HG03558 (cell line): ENCODE measurements around the gene TPH2.

Source experiments
- ATAC-seq: cut with Tn5 transposase; IDR thresholded peaks from one replicate; pipeline ENCODE4 v1.9.1; 2021; ENCODE audit warnings: moderate number of reproducible peaks; ENCODE audit not compliant: unreplicated experiment; ENCODE audit errors: extremely low read depth

Gene TPH2

DNA sequence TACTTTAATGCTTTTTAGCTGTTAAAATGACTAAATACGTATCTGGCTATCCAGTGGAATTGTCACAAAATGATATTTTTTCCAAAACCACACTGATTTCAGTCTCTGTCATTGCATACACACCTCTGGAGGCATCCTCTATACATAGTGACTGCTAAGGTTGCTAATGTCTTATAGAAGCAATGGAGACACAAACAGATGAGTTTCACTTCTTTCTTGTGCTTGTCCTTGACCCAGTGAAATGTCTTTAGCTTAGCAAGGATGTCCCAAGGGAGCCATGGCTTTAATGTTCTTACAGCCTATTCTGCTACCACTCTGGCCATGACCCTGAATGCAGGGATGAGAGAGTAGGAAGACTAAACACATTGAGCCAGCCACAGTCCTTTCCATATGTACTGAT lies 90.3 kb downstream of the TPH2 start:
- ATAC-seq: no peak

DNA sequence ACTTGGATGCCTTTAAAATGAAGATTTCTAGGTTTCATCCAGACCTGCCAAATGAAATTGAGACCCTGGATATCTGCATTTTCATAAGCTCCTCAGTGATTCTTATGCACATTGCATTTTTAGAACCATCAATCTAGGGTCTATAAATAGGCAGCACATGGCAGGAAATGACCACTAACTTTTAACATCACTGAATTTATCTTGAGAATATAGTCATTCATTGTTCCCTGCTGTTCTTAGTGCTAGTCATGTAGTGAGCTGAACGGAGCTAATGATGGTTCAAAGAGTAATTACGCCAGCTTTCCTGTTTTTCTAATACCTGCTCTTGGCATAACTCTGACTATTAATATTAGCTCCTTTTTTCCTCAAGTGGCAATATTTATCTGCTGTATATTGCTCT lies 91.6 kb downstream of the TPH2 start:
- no peak for ATAC-seq

DNA sequence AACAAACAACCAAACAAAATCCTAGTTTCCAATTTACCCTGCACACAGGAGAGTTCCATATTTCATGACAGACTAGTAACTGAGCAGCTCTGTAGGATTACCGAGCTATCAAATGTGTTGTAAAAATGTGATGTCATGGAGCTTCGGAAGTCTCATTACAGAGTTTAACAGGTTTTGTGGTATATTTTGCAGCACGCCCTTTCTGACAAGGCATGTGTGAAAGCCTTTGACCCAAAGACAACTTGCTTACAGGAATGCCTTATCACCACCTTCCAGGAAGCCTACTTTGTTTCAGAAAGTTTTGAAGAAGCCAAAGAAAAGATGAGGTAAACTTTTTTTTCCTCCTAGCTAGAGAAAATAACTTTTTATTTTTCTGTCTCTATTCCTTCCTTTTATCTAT lies 92.4 kb downstream of the TPH2 start:
- ATAC-seq: no peak

DNA sequence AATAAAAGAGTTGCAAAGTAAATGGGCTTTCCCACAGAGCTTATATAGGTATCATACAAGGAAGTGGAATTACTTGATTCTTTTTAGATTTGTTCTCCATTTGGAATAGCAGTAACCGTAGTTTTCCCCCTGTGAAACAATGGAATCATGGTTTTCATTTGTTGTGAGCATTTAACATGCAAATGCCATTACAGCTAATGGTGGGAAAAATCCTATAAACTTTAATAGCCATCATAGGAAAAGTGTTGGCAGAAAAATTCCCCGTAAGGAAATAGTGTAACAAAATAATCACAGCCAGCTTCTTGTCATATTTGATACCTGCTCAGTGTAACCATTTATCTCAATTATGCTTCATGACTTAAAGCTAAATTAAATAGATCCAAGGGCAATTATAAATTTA lies 95.3 kb downstream of the TPH2 start:
- no peak for ATAC-seq

DNA sequence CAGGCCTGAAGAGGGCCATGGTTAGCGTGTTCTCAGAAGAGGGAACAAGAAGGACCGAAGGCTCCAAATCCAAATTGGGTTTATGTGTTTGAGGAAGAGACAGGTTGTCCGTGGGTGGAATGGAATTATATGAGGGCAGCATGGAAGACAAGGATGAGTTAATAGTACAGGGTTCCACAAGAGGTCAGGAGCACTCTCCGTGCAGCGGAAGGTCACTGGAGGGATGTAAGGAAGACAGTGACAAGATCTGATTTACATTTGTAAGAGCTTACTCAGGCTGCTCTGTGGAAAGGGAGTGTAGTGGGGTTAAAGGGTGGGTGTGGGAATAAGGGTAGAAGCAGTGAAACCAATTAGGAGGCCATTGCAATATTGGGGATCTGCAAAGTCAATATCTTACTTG lies 97.0 kb downstream of the TPH2 start:
- no peak for ATAC-seq

DNA sequence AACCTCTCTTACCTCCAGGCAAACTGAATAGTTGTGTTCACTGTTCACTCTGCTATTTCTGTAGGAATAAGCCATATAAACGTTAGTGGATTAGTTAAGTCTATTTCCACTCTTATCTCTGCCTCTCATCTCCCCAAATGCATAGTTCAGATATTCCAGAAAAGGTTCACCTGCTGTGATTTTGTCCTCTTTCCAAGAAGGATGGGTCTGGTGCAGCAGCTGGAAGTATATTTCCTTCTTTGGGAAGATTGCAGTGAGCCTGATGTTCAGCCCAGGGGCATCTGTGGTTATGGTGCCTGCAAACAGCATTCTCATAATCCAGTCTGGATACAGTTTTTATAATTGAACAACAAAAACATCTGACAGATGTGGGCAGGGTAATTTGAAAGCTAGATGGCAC lies 97.7 kb downstream of the TPH2 start:
- ATAC-seq: no peak

DNA sequence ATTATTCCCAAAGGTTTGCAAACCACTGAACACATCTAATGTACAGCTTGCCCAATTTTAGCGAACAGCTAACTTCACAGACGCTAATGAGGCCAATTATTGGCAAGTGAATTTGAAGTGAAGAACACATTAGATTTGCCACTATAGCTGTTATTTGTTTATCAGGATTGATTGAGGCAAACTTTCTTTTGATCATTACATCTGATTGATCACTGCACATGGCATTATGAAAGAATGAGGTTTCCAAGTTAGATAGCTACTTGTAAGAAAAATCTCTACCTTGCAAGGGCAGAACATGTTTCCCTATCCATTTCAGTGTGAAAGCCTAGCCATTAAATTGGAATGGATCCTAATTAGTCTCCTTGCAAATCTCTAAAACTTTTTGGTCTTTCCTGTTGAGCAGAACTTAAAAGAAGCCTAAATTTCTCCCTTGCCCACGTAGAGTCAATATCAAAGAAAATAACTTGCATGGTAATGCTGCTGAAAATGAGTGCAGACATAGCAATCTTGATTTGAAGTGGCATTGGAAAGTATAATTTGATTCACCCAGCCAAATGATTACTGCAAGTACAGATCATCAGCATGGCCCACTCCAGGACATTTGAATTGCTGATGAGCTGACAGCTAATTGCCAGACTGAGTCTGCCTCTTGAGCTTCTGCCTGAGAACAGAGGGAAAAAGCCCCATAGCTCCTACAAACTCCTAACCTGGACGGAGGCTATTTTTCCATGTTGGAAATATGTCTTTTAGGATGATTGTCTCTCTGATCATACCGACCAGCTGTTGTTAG lies 98.6 kb downstream of the TPH2 start:
- ATAC-seq: no peak

DNA sequence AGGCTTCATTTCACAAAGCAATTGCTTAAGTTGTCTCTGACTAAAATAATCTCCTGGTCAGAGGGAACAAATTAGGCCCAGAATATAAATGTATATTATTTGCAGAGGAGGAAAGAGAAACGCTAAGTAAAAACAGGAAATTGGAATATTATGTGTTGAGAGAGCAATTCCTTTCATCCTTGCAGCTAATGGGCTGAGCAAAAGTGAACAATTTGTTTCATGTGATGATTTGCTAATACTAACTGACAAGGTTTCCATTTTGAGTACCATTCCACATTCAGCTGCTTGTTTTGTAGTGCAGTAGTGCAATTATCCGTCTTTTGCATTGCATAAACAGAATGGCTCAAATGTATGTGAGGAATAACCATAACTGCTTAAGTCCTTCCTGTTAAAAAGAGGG lies 103.2 kb downstream of the TPH2 start:
- ATAC-seq: no peak

DNA sequence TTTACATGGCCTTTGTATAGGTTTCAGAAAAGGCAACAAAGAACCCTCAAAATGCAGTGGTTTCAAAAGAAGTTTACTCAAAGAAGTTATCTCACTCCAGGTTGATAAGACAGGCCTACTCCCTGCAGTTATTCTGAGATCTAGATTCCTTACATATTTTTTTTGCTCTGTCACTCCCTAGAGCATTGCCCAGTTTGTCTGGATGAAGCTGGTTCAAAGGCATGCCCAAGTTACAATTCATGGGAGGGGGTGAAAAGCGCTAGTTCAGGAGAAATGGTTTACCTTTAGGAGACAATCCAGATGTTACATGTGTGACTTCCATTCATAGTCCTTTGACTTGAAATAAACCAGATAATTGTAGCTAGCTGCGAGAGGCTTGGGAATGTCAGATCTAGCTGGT lies 115.0 kb downstream of the TPH2 start:
- no peak for ATAC-seq

DNA sequence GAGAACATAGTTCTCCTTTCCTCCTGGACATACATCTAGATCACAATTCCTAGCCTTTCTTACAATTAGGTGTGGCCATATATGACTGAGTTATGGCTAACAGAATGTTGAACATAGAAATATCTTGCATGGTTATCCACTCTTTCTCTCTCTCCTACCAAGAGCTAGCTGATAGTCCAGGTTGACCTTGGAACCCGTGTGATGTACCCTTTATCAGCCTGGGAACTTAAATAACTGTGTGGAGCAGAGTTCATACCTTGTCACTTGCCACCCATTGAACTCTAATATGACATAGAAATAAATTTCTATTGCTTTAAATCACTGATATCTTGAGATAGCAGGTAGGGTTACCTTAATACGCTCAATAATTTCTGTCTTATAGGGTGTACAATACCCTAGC lies 115.9 kb downstream of the TPH2 start:
- ATAC-seq: no peak

DNA sequence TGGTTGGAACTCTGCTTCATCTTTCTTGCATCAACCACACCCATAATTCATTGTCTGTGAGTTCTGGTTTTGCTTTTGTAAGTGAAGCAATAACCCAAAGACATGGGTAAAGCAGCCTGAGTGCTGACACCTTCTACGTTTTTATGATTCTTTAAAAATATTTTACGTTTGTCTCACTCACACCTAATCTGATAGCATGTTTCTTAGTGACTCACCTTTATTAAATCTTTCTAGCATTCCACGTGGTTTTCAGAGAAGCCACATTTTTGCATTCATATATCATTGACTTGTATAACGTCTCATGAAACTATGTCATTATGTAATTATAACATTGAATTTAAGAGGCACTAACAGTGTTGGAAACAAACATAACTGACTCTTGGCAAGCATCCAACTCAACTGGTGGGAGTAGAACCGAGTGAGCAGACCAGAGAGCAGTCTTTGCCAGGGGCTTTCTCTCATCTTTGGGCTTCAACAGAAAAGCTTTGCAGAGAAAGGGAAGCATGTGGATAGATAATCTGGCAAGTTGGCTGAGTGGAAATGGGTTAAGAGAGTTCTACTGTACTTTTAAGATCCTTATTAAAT lies 118.8 kb downstream of the TPH2 start:
- no peak for ATAC-seq

DNA sequence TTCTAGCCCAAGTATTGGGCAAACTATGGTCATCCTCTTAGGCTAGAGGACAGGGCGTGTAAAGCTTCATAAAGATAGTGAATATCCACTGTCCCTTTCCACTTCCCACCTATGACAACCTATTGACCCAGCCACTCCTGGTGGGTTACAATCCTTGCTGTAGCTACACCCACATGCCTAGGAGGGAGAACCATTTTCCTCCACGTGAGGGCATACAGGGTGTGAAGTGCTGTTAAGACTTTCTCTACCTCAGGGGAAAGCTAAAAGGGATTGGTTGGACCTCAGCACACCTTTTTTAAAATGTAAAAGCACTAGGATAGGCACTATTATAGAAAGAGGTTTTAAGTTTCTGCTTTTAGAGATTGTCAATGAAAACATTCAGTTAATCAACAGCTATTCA lies 124.4 kb downstream of the TPH2 start:
- no peak for ATAC-seq

DNA sequence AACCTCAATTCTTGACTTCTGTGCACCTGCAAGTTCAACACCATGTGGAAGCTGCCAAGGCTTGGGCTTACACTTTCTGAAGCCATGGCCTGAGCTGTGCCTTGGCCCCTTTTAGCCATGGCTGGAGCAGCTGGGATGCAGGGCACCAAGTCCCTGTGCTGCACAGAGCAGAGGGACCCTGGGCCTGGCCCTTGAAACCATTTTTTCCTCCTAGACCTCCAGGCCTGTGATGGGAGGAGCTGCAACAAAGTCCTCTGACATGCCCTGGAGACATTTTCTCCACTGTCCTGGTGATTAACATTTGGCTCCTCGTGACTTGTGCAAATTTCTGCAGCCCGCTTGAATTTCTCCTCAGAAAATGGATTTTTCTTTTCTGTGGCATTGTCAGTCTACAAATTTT lies 132.4 kb downstream of the TPH2 start:
- no peak for ATAC-seq

DNA sequence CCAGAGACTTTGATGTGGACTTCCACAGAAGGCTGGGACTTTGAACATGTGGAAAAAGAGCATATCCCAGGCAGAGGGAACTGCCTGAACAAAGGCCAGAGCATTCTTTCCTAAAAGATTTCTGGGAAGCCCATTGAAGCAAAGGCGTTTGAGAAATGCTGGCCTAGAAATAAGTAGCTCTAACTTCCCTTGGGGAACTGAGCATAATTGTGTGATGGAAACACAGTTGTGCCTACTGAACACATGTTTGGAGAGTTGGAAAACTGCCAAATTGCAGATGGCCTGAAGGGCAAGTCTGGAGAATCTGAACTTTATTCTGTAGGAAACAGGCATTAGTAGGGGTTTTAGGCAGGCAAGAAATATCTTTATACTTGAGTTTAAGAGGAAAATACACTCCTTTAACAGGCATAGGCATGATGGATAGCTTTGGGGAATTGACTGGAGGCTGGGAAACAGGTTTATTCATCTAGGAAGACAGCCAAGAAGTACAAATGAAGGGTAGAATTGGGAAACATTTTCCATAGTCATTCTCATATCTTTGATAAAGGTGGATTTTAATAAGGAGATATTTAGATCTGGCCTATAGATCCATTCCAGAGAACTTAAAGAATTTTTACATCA lies 134.1 kb downstream of the TPH2 start:
- ATAC-seq: no peak

DNA sequence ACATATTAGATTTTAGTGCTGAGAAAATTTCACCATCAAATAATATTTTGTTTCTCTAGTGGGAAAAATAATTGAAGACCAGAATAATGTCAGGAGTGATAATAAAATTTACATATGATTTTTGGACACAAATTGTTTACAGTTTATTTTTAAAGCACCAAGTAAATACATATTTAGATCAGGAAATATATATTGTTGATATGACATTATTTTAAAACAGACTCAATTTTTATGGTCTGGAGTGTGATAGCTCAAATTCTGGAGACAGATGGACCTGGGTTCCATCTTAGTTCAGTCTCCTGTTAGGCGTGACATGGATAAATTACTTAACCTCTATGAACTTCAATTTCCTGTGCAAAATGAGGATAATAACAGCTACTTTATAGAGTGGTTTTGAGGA lies 135.4 kb downstream of the TPH2 start:
- ATAC-seq: no peak

DNA sequence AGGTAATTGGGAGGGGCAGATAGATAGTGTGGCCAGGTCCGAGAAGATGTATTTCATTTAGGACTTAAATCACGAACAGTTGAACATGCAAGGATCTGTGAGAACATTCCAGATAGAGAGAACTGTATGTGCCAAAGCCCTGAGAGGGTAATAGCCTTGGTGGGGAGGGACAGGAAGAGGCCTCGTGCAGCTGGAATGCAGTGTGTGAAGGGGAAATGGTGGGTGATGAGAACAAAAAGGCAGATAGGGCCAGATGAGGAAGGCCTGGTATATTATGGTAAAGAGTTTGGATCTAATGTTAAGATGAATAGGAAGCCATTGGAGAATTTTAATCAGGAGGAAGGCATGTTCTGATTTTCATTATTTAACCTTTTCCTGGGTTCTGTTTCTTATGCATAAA lies 136.3 kb downstream of the TPH2 start:
- no peak for ATAC-seq

DNA sequence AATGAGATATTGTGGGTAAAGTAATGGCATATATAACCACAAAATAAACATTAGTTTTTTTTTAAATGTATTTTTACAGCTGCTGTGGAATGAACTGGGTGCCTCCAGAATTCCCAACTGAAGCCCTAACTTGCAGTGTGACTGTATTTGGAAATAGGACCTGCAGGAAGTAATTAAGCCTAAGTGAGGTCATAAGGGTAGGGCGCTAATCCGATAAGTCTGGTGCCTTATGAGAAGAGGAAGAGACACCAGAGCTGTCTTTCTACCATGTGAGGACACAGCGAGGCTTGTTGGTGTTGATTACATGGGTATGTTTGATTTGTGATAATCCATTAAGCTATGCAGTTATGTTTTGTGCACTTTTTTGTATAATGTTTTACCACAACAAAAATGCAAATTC lies 136.8 kb downstream of the TPH2 start:
- no peak for ATAC-seq

DNA sequence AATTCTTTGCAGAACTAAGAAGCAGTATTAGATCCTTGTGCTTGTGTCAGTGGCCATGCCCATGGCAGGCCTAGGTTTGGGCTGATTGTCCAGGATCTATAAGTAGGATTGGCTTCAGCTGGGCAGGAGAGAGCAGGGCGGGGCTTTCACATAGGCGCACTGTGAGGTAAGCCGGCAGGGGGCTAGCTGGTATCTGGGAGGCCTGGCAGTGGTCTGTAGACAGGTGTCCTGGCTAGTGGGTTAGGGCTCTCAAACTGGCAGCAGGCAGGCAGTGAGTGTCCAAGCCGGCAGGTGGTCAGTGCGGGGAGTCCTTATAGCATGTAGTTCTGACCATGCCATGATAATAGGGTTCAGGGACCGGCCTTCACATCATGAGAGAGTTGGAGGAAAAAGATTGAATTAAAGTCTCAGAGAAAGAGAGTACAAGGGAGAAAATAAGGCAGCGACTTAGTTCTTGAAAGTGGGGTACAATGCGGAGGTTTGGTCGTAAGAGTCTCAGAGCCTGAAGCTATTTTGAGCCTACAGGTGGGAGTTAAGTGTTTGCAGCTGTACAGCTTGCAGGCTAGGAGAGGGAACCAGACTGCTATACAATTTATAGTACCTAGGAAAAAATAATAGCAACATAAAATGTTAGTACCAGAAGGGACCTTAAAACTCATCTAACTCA lies 137.4 kb downstream of the TPH2 start:
- ATAC-seq: no peak

DNA sequence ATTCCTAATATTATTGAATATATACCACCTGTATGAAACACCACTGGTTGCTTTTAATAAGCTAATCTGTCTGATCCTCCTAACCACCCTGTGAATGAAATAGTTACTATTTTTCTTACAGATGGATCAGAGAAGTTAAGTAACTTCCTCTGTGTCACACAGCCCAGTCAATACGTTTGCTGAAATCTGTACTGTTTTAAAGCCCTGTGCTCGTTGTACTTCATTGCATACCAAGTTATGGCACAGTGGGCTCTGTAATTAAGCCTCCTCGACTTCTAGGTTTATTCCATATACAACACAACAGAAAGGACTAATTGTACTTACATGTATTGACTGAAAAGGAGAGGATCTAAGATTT lies 137.9 kb downstream of the TPH2 start:
- no peak for ATAC-seq

DNA sequence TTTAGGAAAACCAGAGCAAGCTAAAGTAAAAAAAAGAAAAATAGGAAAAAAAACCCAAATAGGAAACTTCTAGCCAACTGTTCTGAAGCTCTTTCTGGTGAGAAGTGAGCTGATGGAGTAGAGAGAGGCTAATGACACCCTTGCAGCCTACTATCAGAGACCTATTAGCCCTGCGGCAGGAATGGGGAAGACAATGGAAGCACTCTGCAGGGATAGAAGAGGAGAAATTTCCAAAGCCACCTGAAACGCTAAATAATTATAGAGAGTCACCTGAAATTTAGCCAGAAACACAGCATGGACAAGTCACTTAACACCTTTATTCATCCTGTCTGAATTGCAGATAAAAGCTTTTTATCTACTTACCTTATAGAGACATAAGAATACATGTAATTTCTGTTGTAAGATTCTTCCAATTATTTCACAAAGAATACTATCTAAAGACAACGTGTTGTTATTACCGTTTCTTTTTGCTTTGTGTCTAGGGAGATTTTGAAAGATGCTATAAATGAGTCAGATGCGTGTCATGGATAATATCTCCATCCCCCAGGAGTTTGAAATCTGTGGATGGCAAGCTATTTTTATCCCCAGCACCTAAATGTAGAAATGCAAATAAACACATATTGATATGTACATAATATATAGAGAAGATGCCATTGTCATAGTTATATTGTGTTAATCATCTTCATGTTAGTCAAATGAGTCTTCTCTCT lies 138.6 kb downstream of the TPH2 start:
- no peak for ATAC-seq

DNA sequence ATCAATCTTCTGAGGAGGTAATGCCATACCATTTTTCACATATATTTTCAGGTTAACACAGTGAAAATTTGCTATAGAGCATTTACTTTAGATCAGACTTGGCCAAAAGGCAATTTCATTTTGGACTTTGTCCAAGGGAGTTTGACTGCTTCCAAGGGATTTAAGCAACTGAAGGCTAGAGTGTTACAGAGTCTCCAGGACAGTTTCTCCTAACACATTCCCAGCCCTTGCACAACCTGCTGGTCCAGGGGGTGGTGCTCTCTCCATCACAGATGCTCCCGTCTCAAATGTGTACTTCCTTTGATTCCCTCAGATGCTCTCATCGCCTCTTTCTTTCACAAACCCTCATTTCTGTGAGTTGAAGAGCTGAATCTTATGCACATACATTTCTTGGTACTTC lies 143.1 kb downstream of the TPH2 start:
- ATAC-seq: no peak
